Uterus (tissue), 4 donors: ENCODE measurements around the gene SLC35F3. TPM values are rescaled to one million over a fixed set of nuclear protein-coding genes. Genes with fewer than 3 reads are reported as not detected.

Source experiments
- DNase-seq, 2 donors: peaks; one replicate each; pipeline ENCODE4 v3.0.0-alpha.2; 2019 to 2020
- H3K27ac ChIP-seq, 2 donors: fragments of 200-600 bp; sonication (generic); 1 replicate in 1 of 2; 2 replicates in 1 of 2; pipeline ENCODE4 v1.5.1; 2016 to 2018
- H3K27me3 ChIP-seq, 2 donors: fragments of 200-600 bp; sonication (generic); one replicate each; pipeline ENCODE4 v1.5.1; 2018 to 2019; ENCODE audit warnings: control low read depth in 1 of 2
- H3K36me3 ChIP-seq, 2 donors: fragments of 200-600 bp; sonication (generic); one replicate each; pipeline ENCODE4 v1.5.1; 2019; ENCODE audit warnings: control low read depth in 1 of 2
- H3K4me1 ChIP-seq, 2 donors: fragments of 200-600 bp; sonication (generic); one replicate each; pipeline ENCODE4 v1.5.1; 2018 to 2019; ENCODE audit warnings: control low read depth in 1 of 2
- H3K4me3 ChIP-seq, 2 donors: fragments of 200-600 bp; sonication (generic); 1 replicate in 1 of 2; 2 replicates in 1 of 2; pipeline ENCODE4 v1.5.1; 2018 to 2019; ENCODE audit warnings: mild to moderate bottlenecking in 1 of 2
- H3K9me3 ChIP-seq, 2 donors: fragments of 200-600 bp; sonication (generic); one replicate each; pipeline ENCODE4 v1.5.1; 2019; ENCODE audit warnings: control low read depth in 1 of 2
- POLR2A ChIP-seq, 2 donors: fragments of 450-650 bp; IDR thresholded peaks; one replicate each; pipeline ENCODE4 v1.6.1; 2016; ENCODE audit warnings: antibody characterized with exemption in 2 of 2, mild to moderate bottlenecking in 1 of 2, moderate library complexity in 1 of 2
- intact Hi-C: fragments of 100-400 bp; cut with DNase I; formaldehyde crosslinking; loops from one replicate; pipeline ENCODE4 v1.15.1; 2023; ENCODE audit warnings: low total_unique reads
- total RNA-seq, 4 donors: library from RNA; depleted of rRNA in 3 of 4; stranded (reverse); fragments of >200 nt in 3 of 4; gene quantifications; one replicate each; pipeline versions ENCODE4 v1.1.0 to v1.2.4, GENCODE V29; 2014 to 2023
- TF ChIP-seq, protein P1 (sequence below), 4 experiments: fragments of 200-600 bp in 2 of 4; fragments of 450-650 bp in 2 of 4; sonication (generic) in 2 of 4; IDR thresholded peaks; one replicate each; pipeline ENCODE4 v1.5.1; 2016 to 2019; ENCODE audit warnings: antibody characterized with exemption in 4 of 4, mild to moderate bottlenecking in 2 of 4, moderate library complexity in 1 of 4
- donor health status: DM: yes; HTN: yes; CAD: no.

Gene SLC35F3
- total RNA-seq, 4 donors from 2014 or later = 0.24 to 0.62 (median 0.26) TPM; not detected in 1

DNA sequence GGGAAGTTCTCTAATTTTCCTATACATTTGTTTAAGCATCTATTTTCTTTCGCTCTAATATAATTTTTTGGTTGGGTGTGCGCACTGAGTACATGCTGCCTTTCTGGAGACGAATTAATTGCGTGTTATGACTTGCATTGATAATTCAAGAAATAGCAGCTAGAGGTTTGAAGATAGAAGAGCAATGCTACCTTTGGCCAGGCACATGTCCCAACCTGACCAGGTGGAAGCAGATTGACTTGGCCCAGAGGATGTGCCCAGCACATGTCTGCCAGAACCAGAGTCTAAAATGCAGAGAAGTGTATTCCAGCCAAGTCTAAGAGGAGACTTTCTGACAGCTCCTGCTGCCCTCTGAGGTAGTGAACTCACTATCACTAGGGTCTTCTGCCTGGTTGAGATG lies 114.3 kb downstream of the SLC35F3 start:
- no peak for DNase-seq
- Histone ChIP-seq H3K4me3 (no peak overlapping the region), H3K9me3 (no peaks in the 10 kb centered on the region), H3K36me3 (no peaks in the 10 kb centered on the region), H3K27me3 (no peaks in the 10 kb centered on the region), H3K27ac (no peak overlapping the region), H3K4me1 (no peaks in the 10 kb centered on the region)
- intact Hi-C loops = no loop called here
- no peak for TF ChIP-seq POLR2A (IDR thresholded peaks at IDR 0.05)
- TF ChIP-seq, protein P1, sequence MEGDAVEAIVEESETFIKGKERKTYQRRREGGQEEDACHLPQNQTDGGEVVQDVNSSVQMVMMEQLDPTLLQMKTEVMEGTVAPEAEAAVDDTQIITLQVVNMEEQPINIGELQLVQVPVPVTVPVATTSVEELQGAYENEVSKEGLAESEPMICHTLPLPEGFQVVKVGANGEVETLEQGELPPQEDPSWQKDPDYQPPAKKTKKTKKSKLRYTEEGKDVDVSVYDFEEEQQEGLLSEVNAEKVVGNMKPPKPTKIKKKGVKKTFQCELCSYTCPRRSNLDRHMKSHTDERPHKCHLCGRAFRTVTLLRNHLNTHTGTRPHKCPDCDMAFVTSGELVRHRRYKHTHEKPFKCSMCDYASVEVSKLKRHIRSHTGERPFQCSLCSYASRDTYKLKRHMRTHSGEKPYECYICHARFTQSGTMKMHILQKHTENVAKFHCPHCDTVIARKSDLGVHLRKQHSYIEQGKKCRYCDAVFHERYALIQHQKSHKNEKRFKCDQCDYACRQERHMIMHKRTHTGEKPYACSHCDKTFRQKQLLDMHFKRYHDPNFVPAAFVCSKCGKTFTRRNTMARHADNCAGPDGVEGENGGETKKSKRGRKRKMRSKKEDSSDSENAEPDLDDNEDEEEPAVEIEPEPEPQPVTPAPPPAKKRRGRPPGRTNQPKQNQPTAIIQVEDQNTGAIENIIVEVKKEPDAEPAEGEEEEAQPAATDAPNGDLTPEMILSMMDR (IDR thresholded peaks at IDR 0.05) = no peak

DNA sequence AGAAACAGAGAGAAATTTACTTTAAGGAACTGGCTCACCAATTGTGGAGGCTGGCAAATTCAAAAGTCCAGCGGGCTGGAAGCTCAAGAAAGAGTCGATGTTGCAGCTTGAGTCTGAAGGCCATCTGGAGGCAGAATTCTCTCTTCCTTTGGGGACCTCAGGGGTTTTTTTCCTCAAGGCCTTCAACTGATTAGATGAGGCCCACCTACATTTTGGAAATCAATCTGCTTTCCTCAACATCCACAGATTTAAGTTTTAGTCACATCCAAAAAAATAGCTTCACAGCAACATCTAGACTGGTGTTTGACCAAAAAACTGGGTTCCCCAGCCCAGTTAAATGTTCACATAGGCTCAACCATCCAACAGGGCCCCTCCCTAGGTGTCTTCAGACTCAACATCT lies 114.9 kb downstream of the SLC35F3 start:
- Histone ChIP-seq H3K36me3 (no peaks in the 10 kb centered on the region), H3K4me3 (no peak overlapping the region), H3K4me1 (no peaks in the 10 kb centered on the region), H3K27me3 (no peaks in the 10 kb centered on the region), H3K9me3 (no peaks in the 10 kb centered on the region), H3K27ac (no peak overlapping the region)
- intact Hi-C loops = no loop called here
- TF ChIP-seq, protein P1 (IDR thresholded peaks at IDR 0.05) = no peak
- TF ChIP-seq POLR2A (IDR thresholded peaks at IDR 0.05) = no peak
- DNase-seq = no peak

DNA sequence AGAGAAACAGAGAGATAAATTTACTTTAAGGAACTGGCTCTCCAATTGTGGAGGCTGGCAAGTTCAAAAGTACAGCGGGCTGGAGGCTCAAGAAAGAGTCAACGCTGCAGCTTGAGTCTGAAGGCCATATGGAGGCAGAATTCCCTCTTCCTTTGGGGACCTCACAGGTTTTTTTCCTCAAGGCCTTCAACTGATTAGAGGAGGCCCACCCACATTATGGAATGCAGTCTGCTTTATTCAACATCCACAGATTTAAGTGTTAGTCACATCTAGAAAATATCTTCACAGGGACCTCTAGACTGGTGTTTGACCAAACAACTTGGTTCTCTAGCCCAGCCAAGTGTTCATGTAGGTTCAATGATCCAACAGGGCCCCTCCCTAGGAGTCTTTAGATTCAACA lies 117.8 kb downstream of the SLC35F3 start:
- intact Hi-C loops = no loop called here
- TF ChIP-seq, protein P1 (IDR thresholded peaks at IDR 0.05) = no peak
- TF ChIP-seq POLR2A (IDR thresholded peaks at IDR 0.05) = no peak
- H3K9me3 ChIP-seq = no peaks in the 10 kb centered on the region
- no peak overlapping the region for H3K27ac ChIP-seq
- H3K36me3 ChIP-seq = no peaks in the 10 kb centered on the region
- H3K27me3 ChIP-seq = no peaks in the 10 kb centered on the region
- no peaks in the 10 kb centered on the region for H3K4me1 ChIP-seq
- H3K4me3 ChIP-seq = no peak overlapping the region
- no peak for DNase-seq

DNA sequence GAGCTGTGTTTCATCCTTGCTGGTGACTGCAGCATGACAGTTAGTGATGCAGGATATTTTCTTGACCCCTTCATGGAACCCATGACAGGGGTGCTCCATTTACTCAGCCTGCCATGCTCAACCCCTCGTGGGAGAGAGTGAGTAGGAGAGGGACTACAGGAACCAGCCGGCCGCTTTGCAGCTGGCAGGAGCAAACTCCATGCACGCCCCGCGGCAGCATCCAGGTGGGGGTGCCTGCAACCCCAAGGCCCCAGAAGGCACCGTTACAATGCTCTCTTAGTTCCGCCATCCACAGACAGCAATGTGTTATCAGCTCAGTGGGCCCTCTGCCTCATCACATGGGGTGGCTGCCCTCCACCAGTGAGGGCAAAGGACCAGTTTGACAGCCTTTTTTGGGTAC lies 135.1 kb downstream of the SLC35F3 start:
- H3K27me3 ChIP-seq = no peaks in the 10 kb centered on the region
- H3K9me3 ChIP-seq = no peaks in the 10 kb centered on the region
- TF ChIP-seq POLR2A (IDR thresholded peaks at IDR 0.05) = no peak
- TF ChIP-seq, protein P1 (IDR thresholded peaks at IDR 0.05) = no peak
- no peaks in the 10 kb centered on the region for H3K36me3 ChIP-seq
- H3K4me3 ChIP-seq = no peak overlapping the region
- no peak for DNase-seq
- no peaks in the 10 kb centered on the region for H3K4me1 ChIP-seq
- no peak overlapping the region for H3K27ac ChIP-seq
- intact Hi-C loops = no loop called here

GRCh38 chr1:234040446-234041317 lies 136.2 kb downstream of the SLC35F3 start:
- Histone ChIP-seq H3K27ac (no peak overlapping the region), H3K36me3 (no peaks in the 10 kb centered on the region), H3K4me1 (no peaks in the 10 kb centered on the region), H3K9me3 (no peaks in the 10 kb centered on the region), H3K4me3 (no peak overlapping the region), H3K27me3 (no peaks in the 10 kb centered on the region)
- no peak for DNase-seq
- TF ChIP-seq POLR2A (IDR thresholded peaks at IDR 0.05) = no peak
- TF ChIP-seq, protein P1 (IDR thresholded peaks at IDR 0.05) = no peak
- intact Hi-C loops = no loop called here
